Heart left ventricle (tissue), 13 donors: Measurements from ENCODE around the gene SOX18.

Experiments
- CTCF ChIP-seq, 12 donors: fragments of 200-600 bp; sonication (generic) in 4 of 12; IDR thresholded peaks; one replicate each; pipeline versions ENCODE4 v1.5.0 to v1.8.0; 2018 to 2022; ENCODE audit warnings: antibody characterized with exemption in 12 of 12, mild to moderate bottlenecking in 5 of 12
- POLR2A ChIP-seq, 2 donors: fragments of 450-650 bp; IDR thresholded peaks; one replicate each; pipeline ENCODE4 v1.6.1; 2017; ENCODE audit warnings: antibody characterized with exemption in 2 of 2, mild to moderate bottlenecking in 2 of 2, moderate library complexity in 2 of 2
- donor health status: ischemic (EF 13 %, LVEDD 7.1; RV severe dilation, severe dysfunction).
- donor health status: DM: no; HTN: yes; CAD: no.
- donor health status: DM: no; HTN: no; CAD: no.
- donor health status: ischemic (EF 25% LVEDD 6.9; RV normal size, moderate dysfunction).
- donor health status: ischemic (EF 25% LVEDD 5.7; RV mildly dilated, moderate dysfunction).
- donor health status: ischemic (EF 35%, LVEDD 5.7; RV mildly dilated, moderate dysfunction).
- donor health status: nonischemic (EF 11% LVEDD 7.7; RV severe dilation, severe dysfunction).
- donor health status: DM: yes; HTN: yes; CAD: no.
- donor health status: PGD.
- donor health status: ischemic (EF 29% LVEDD 5.4; RV normal size, mild dysfunction).
- donor health status: nonischemic (EF 23%, LVEDD 6.1; RV moderate dilation, normal function).

- TF ChIP-seq CTCF (IDR thresholded peaks at IDR 0.05): no peak
- TF ChIP-seq POLR2A (IDR thresholded peaks at IDR 0.05): no peak
Observed at GRCh38 chr20:64036346-64037198, 12.9 kb downstream of the SOX18 start.
